ENCODE data around the gene UFM1. TPM values are rescaled to one million over a fixed set of nuclear protein-coding genes. Genes with fewer than 3 reads are reported as not detected.

UFM1 gene
- total RNA-seq, 2 donors from 2014 or later = 37.5 to 66.6 TPM

DNA sequence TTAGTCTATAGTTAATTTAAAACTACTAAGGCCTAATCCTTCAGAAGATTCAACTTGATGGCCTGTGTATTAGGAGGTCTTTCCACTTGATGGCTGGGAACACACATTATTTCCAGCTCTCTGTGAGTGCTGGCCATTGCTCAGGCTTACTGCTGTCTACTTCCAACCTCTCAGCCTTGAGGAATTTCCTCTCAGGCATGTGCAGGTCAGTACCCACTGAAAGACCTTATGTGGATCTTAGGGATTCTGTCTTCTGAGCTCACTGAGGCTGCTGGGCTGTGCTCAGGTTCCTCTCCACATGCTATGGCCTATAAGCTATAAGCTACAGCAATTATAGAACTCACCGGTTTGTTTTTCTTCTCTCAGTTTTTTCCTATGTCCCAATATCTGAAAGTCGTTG, 11.6 kb upstream of the UFM1 start:
- Histone ChIP-seq H3K27me3 (replicated peaks; ENCODE audit: insufficient read depth) (no peaks in the 10 kb centered on the region), H3K4me3 (no peak overlapping the region), H3K27ac (no peak overlapping the region), H3K36me3 (no peaks in the 10 kb centered on the region), H3K4me1 (replicated peaks) (no peaks in the 10 kb centered on the region), H3K9me3 (no peaks in the 10 kb centered on the region)
- intact Hi-C loops (cut with DNase I) = no loop called here
- 97% methylated on average over 2 of the region's 2 CpGs for WGBS
- TF ChIP-seq, protein P1, sequence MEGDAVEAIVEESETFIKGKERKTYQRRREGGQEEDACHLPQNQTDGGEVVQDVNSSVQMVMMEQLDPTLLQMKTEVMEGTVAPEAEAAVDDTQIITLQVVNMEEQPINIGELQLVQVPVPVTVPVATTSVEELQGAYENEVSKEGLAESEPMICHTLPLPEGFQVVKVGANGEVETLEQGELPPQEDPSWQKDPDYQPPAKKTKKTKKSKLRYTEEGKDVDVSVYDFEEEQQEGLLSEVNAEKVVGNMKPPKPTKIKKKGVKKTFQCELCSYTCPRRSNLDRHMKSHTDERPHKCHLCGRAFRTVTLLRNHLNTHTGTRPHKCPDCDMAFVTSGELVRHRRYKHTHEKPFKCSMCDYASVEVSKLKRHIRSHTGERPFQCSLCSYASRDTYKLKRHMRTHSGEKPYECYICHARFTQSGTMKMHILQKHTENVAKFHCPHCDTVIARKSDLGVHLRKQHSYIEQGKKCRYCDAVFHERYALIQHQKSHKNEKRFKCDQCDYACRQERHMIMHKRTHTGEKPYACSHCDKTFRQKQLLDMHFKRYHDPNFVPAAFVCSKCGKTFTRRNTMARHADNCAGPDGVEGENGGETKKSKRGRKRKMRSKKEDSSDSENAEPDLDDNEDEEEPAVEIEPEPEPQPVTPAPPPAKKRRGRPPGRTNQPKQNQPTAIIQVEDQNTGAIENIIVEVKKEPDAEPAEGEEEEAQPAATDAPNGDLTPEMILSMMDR (IDR thresholded peaks at IDR 0.05) = no peak
- no peak for TF ChIP-seq POLR2A (IDR thresholded peaks at IDR 0.05)
- TF ChIP-seq POLR2AphosphoS5 (IDR thresholded peaks at IDR 0.05) = no peak
- no peak for DNase-seq (ENCODE audit: low spot score)

DNA sequence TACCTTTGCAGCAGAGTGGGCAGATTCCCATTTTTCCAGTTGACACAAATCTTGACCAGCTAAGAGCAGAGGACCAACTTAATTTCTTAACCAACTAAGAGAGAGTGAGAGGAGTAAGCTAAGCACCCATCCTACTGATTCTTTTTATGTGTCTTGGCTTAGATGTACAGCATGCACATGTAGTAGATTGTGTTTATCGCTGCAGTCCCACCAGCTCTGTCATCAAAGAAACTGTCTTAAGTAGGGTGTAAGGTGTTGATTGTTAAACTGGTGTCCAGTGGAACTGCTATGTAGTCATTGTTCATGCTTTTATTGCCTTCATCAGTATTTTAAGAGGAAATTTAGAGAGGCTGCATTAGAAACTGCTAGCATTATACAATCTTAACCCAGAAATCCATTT, 9.0 kb upstream of the UFM1 start:
- 96% methylated on average over 1 of the region's 1 CpG for WGBS
- Histone ChIP-seq H3K4me3 (no peak overlapping the region), H3K36me3 (no peaks in the 10 kb centered on the region), H3K27ac (no peak overlapping the region), H3K9me3 (no peaks in the 10 kb centered on the region), H3K27me3 (replicated peaks; ENCODE audit: insufficient read depth) (no peaks in the 10 kb centered on the region), H3K4me1 (replicated peaks) (no peaks in the 10 kb centered on the region)
- TF ChIP-seq POLR2A (IDR thresholded peaks at IDR 0.05) = no peak
- TF ChIP-seq, protein P1 (IDR thresholded peaks at IDR 0.05) = no peak
- no peak for DNase-seq (ENCODE audit: low spot score)
- intact Hi-C loops (cut with DNase I) = no loop called here

DNA sequence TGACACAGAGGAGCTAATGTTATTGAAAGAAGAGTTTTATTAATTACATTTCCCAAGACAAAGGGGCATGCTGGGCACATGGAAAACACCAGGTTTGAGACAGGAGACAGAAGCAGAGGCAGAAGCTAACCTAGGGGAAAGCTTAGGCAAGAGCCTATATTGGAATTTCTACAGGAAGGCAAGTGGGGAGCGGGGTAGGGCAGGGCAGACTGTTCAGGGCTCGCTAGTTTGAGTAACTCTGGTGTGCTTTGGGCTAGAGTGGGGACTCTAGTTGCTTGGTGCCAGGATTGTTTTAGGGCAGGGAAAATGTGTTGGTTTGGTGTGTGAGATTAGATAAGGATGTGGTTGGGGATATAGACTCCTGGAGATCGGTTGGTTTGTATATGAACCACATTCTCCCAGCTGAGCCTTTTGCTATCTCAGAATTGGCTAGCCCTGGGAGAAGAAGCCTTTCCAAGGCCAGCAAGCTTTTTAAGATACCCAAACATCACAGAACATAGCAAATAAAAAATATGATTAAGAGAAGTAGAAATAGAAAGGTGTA, 8.4 kb upstream of the UFM1 start:
- DNase-seq (ENCODE audit: low spot score) = no peak
- H3K36me3 ChIP-seq = no peaks in the 10 kb centered on the region
- TF ChIP-seq, protein P1 (IDR thresholded peaks at IDR 0.05) = no peak
- TF ChIP-seq POLR2AphosphoS5 (IDR thresholded peaks at IDR 0.05) (no peak), POLR2A (IDR thresholded peaks at IDR 0.05) (no peak)
- H3K27ac ChIP-seq = no peak overlapping the region
- H3K4me3 ChIP-seq = no peak overlapping the region
- no peaks in the 10 kb centered on the region for H3K9me3 ChIP-seq
- WGBS = 90% methylated on average over 3 of the region's 3 CpGs
- no peaks in the 10 kb centered on the region for H3K27me3 ChIP-seq (replicated peaks; ENCODE audit: insufficient read depth)
- no peaks in the 10 kb centered on the region for H3K4me1 ChIP-seq (replicated peaks)
- intact Hi-C loops (cut with DNase I) = no loop called here

DNA sequence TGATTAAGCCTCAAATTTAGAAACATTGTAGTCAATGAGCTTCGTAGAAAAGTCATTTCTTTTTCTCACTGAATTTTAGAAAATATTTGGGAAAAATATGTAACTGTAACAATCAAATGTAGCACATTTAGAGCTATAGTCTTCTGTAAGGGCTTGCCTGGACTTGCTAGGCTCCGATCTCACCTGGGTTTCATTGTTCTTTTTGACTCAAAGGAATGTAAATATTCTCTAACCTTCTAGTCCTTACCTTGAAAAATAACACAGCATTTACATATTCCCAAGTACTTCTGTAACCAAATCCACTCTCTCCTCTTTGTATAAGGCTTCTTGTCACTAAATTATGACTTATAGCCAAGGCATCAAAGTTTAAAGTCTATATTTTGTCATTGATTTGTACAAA, 2.9 kb upstream of the UFM1 start:
- H3K27ac ChIP-seq = no peak overlapping the region
- no peaks in the 10 kb centered on the region for H3K27me3 ChIP-seq (replicated peaks; ENCODE audit: insufficient read depth)
- no peak for DNase-seq (ENCODE audit: low spot score)
- WGBS = 53% methylated on average over 2 of the region's 2 CpGs
- TF ChIP-seq, protein P1 (IDR thresholded peaks at IDR 0.05) = no peak
- TF ChIP-seq POLR2A (IDR thresholded peaks at IDR 0.05) = no peak
- TF ChIP-seq POLR2AphosphoS5 (IDR thresholded peaks at IDR 0.05) = no peak
- H3K4me1 ChIP-seq (replicated peaks) = peaks cover 2% of the 10 kb centered on the region
- no peaks in the 10 kb centered on the region for H3K9me3 ChIP-seq
- intact Hi-C loops (cut with DNase I) = no loop called here
- H3K36me3 ChIP-seq = no peaks in the 10 kb centered on the region
- H3K4me3 ChIP-seq = no peak overlapping the region

DNA sequence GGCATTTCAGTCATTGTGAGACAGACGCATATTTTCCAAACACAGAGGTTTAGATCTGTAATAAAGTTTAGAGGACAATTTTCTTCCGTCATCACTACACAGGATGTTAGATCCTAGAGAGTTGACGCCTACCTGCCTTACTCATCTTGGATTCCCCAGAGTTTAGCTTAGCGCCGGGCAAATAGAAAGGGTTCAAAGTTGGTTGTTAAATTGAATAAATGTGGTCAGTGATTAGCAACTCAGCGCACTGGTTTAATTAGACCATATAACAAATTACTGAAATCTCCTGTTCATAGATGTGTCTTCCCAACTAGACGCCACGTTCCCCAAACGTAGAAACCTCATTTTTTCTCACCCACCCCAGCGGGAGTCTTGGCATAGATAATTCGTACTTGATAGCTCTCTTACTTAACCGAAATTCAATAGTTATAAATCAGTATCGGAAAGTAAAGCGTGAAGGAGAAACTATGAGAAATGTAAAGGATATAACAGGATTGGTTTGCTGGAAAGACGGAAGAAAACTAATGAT, 726 bp upstream of the UFM1 start:
- Histone ChIP-seq H3K27ac (peak overlapping the region; percentile 81 to 88), H3K4me3 (peak overlapping the region; percentile 62 to 64), H3K4me1 (replicated peaks) (peaks cover 2% of the 10 kb centered on the region), H3K36me3 (no peaks in the 10 kb centered on the region), H3K27me3 (replicated peaks; ENCODE audit: insufficient read depth) (no peaks in the 10 kb centered on the region), H3K9me3 (no peaks in the 10 kb centered on the region)
- intact Hi-C loops (cut with DNase I) = no loop called here
- peak; percentile 3 for DNase-seq (ENCODE audit: low spot score)
- under 1% methylated on average over 15 of the region's 15 CpGs for WGBS
- TF ChIP-seq POLR2A (IDR thresholded peaks at IDR 0.05) (no peak), POLR2AphosphoS5 (IDR thresholded peaks at IDR 0.05) (no peak)
- TF ChIP-seq, protein P1 (IDR thresholded peaks at IDR 0.05) = no peak
